K562 (cell line): ENCODE results near the gene CPLANE2. TPM values are rescaled to one million over a fixed set of nuclear protein-coding genes. Genes with fewer than 3 reads are reported as not detected.
A peak's percentile ranks its signal among the peaks of the same experiment; 100 is the strongest.

Experiments used
- BRD9 ChIP-seq: fragments of 450-650 bp; IDR thresholded peaks from 2 replicates; pipeline ENCODE4 v1.6.1; 2018; ENCODE audit warnings: low read depth; ENCODE audit not compliant: partially characterized antibody
- CEBPG ChIP-seq, 3 experiments: fragments of 200-800 bp in 1 of 3; sonication (Bioruptor generic) in 1 of 3; sonication (generic) in 1 of 3; formaldehyde crosslinking in 1 of 3; IDR thresholded peaks in 2 of 3; conservative IDR thresholded peaks in 1 of 3; 2 replicates each; pipeline versions ENCODE4 v1.6.1 to v1.8.0; 2016 to 2022; ENCODE audit warnings: missing compliant biosample characterization in 2 of 3, missing genetic modification characterization in 2 of 3, mild to moderate bottlenecking in 1 of 3, missing genetic modification reagents in 1 of 3
- DPF2 ChIP-seq: fragments of 450-650 bp; IDR thresholded peaks from 2 replicates; pipeline ENCODE4 v1.6.1; 2016
- GABPB1 ChIP-seq: sonication (generic); formaldehyde crosslinking; IDR thresholded peaks from 2 replicates; pipeline ENCODE4 v1.8.0; 2022; ENCODE audit warnings: mild to moderate bottlenecking, missing genetic modification reagents
- GATAD2B ChIP-seq: fragments of 450-650 bp; IDR thresholded peaks from 2 replicates; pipeline ENCODE4 v1.6.1; 2017; ENCODE audit warnings: mild to moderate bottlenecking, borderline replicate concordance
- KLF16 ChIP-seq: IDR thresholded peaks from 2 replicates; pipeline ENCODE4 v1.6.1; 2016; ENCODE audit warnings: antibody characterized with exemption
- MEIS2 ChIP-seq: fragments of 450-650 bp; IDR thresholded peaks from 2 replicates; pipeline ENCODE4 v1.6.1; 2014; ENCODE audit warnings: mild to moderate bottlenecking; ENCODE audit not compliant: partially characterized antibody
- NFIC ChIP-seq: fragments of 450-650 bp; IDR thresholded peaks from 2 replicates; pipeline ENCODE4 v1.6.1; 2017; ENCODE audit warnings: mild to moderate bottlenecking, inconsistent platforms
- POLR2AphosphoS2 ChIP-seq: IDR thresholded peaks from 2 replicates; pipeline ENCODE4 v1.6.1; 2012; ENCODE audit warnings: low read length, improper control_type of control experiment
- SREBF1 ChIP-seq: fragments of 150-350 bp; IDR thresholded peaks from 2 replicates; pipeline ENCODE4 v1.6.1; 2014; ENCODE audit warnings: antibody characterized with exemption, low read depth, low read length, borderline replicate concordance
- YBX1 ChIP-seq: fragments of 450-650 bp; IDR thresholded peaks from 2 replicates; pipeline ENCODE4 v1.7.1; 2016; ENCODE audit warnings: mild to moderate bottlenecking
- YY1 ChIP-seq, 3 experiments: IDR thresholded peaks; 2 replicates each; pipeline ENCODE4 v1.6.1; 2011; ENCODE audit warnings: low read length in 2 of 3, mild to moderate bottlenecking in 2 of 3, moderate library complexity in 2 of 3, borderline replicate concordance in 1 of 3, control low read depth in 1 of 3, low read depth in 1 of 3; ENCODE audit not compliant: insufficient read depth in 3 of 3, insufficient replicate concordance in 2 of 3, control insufficient read depth in 1 of 3, insufficient read length in 1 of 3; ENCODE audit errors: extremely low read depth in 1 of 3
- ZNF224 ChIP-seq: sonication (generic); formaldehyde crosslinking; IDR thresholded peaks from 2 replicates; pipeline ENCODE4 v1.8.0; 2022; ENCODE audit warnings: mild to moderate bottlenecking, missing genetic modification reagents
- ZNF639 ChIP-seq, 2 experiments: fragments of 200-800 bp in 1 of 2; sonication (Bioruptor generic) in 1 of 2; sonication (generic) in 1 of 2; formaldehyde crosslinking in 1 of 2; IDR thresholded peaks in 1 of 2; conservative IDR thresholded peaks in 1 of 2; 2 replicates each; pipeline versions ENCODE4 v1.5.0 to v1.6.1; 2016 to 2020; ENCODE audit warnings: missing compliant biosample characterization in 1 of 2, missing genetic modification characterization in 1 of 2, missing genetic modification reagents in 1 of 2
- ZNF644 ChIP-seq: fragments of 200-800 bp; sonication (Bioruptor generic); IDR thresholded peaks from 2 replicates; pipeline ENCODE4 v1.6.1; 2016; ENCODE audit warnings: low read depth, missing genetic modification characterization, missing compliant biosample characterization
- polyA plus RNA-seq, 8 experiments: library from polyadenylated mRNA; depleted of rRNA in 4 of 8; stranded (reverse) in 5 of 8; unstranded in 3 of 8; fragments of >200 nt; fragmentation: Nextera tagmentation in 2 of 8; fragmentation: Illumina TruSeq in 1 of 8; extraction: Ambion mirVana in 2 of 8; extraction: Trizol in 1 of 8; gene quantifications; 2 replicates each; pipeline versions ENCODE4 v1.2.1 to v1.2.3, GENCODE V29; 2011 to 2014; ENCODE audit warnings: inconsistent platforms in 1 of 8, missing spikeins in 1 of 8
- total RNA-seq, 7 experiments: library from RNA; depleted of rRNA in 6 of 7; stranded (reverse); fragments of >200 nt in 6 of 7; fragmentation: Illumina TruSeq in 2 of 7; extraction: Trizol in 2 of 7; gene quantifications; 2 replicates each; pipeline versions ENCODE4 v1.2.1 to v1.2.3, GENCODE V29; 2011 to 2021; ENCODE audit warnings: low replicate concordance in 1 of 7
- TF ChIP-seq, protein P1 (sequence below): sonication (generic); formaldehyde crosslinking; IDR thresholded peaks from 2 replicates; pipeline ENCODE4 v1.8.0; 2023; ENCODE audit warnings: mild to moderate bottlenecking, missing genetic modification reagents
- TF ChIP-seq, protein P2 (sequence below), 2 experiments: fragments of 450-650 bp in 1 of 2; IDR thresholded peaks; 2 replicates each; pipeline ENCODE4 v1.6.1; 2011 to 2017; ENCODE audit warnings: low read depth in 2 of 2, antibody characterized with exemption in 1 of 2, borderline replicate concordance in 1 of 2, low read length in 1 of 2, mild to moderate bottlenecking in 1 of 2, mixed read lengths in 1 of 2; ENCODE audit not compliant: control insufficient read depth in 1 of 2
- TF ChIP-seq, protein P3 (sequence below): fragments of 450-650 bp; IDR thresholded peaks from 2 replicates; pipeline ENCODE4 v1.6.1; 2017; ENCODE audit warnings: antibody characterized with exemption

CPLANE2 gene
- total and polyA plus RNA-seq, 9 of the 15 experiments (the other 6 are each of a cell fraction or from before 2014, with no cell fraction given): 0.17 to 20.9 (median 8.1) TPM

- TF ChIP-seq YY1 (IDR thresholded peaks at IDR 0.05; ENCODE audit: borderline replicate concordance in 1 of 3, control insufficient read depth in 1 of 3, extremely low read depth in 1 of 3, insufficient read depth in 3 of 3, insufficient read length in 1 of 3, insufficient replicate concordance in 2 of 3, low read depth in 1 of 3, low read length in 2 of 3) (peak in 2 of 3 experiments; percentile 43 to 71), GATAD2B (no peak), ZNF639 (CRISPR knock-in tag; conservative IDR thresholded peaks at IDR 0.05 in 1 of 2, IDR thresholded peaks at IDR 0.05 in 1 of 2) (no peak), BRD9 (no peak), POLR2AphosphoS2 (no peak), CEBPG (CRISPR knock-in tag; IDR thresholded peaks at IDR 0.05) (no peak), CEBPG (tag; conservative IDR thresholded peaks at IDR 0.05 in 1 of 2, IDR thresholded peaks at IDR 0.05 in 1 of 2) (no peak), NFIC (peak; percentile 28; the same call in 1 of the 2 replicates), SREBF1 (no peak), ZNF644 (tag) (no peak), ZNF224 (CRISPR knock-in tag) (no peak), DPF2 (no peak), GABPB1 (CRISPR knock-in tag) (0 out of 2 replicates have a peak, but pooled peaks have one; percentile 27), YBX1 (no peak), KLF16 (no peak), MEIS2 (no peak)
- TF ChIP-seq, protein P1, sequence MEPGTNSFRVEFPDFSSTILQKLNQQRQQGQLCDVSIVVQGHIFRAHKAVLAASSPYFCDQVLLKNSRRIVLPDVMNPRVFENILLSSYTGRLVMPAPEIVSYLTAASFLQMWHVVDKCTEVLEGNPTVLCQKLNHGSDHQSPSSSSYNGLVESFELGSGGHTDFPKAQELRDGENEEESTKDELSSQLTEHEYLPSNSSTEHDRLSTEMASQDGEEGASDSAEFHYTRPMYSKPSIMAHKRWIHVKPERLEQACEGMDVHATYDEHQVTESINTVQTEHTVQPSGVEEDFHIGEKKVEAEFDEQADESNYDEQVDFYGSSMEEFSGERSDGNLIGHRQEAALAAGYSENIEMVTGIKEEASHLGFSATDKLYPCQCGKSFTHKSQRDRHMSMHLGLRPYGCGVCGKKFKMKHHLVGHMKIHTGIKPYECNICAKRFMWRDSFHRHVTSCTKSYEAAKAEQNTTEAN (CRISPR knock-in tag): no peak
- TF ChIP-seq, protein P2, sequence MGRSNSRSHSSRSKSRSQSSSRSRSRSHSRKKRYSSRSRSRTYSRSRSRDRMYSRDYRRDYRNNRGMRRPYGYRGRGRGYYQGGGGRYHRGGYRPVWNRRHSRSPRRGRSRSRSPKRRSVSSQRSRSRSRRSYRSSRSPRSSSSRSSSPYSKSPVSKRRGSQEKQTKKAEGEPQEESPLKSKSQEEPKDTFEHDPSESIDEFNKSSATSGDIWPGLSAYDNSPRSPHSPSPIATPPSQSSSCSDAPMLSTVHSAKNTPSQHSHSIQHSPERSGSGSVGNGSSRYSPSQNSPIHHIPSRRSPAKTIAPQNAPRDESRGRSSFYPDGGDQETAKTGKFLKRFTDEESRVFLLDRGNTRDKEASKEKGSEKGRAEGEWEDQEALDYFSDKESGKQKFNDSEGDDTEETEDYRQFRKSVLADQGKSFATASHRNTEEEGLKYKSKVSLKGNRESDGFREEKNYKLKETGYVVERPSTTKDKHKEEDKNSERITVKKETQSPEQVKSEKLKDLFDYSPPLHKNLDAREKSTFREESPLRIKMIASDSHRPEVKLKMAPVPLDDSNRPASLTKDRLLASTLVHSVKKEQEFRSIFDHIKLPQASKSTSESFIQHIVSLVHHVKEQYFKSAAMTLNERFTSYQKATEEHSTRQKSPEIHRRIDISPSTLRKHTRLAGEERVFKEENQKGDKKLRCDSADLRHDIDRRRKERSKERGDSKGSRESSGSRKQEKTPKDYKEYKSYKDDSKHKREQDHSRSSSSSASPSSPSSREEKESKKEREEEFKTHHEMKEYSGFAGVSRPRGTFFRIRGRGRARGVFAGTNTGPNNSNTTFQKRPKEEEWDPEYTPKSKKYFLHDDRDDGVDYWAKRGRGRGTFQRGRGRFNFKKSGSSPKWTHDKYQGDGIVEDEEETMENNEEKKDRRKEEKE (IDR thresholded peaks at IDR 0.05; ENCODE audit: borderline replicate concordance in 1 of 2, control insufficient read depth in 1 of 2, low read depth in 2 of 2, low read length in 1 of 2): 0 out of 4 replicates have a peak, but pooled peaks of 1 of the 2 experiments have one; percentile 41
- TF ChIP-seq, protein P3, sequence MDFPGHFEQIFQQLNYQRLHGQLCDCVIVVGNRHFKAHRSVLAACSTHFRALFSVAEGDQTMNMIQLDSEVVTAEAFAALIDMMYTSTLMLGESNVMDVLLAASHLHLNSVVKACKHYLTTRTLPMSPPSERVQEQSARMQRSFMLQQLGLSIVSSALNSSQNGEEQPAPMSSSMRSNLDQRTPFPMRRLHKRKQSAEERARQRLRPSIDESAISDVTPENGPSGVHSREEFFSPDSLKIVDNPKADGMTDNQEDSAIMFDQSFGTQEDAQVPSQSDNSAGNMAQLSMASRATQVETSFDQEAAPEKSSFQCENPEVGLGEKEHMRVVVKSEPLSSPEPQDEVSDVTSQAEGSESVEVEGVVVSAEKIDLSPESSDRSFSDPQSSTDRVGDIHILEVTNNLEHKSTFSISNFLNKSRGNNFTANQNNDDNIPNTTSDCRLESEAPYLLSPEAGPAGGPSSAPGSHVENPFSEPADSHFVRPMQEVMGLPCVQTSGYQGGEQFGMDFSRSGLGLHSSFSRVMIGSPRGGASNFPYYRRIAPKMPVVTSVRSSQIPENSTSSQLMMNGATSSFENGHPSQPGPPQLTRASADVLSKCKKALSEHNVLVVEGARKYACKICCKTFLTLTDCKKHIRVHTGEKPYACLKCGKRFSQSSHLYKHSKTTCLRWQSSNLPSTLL: no peak
Measured at GRCh38 chr1:16187748-16188401, 49.1 kb downstream of the CPLANE2 start (continued).
